A549 (cell line): ENCODE results near the gene PSMD2. TPM values are rescaled to one million over a fixed set of nuclear protein-coding genes. Genes with fewer than 3 reads are reported as not detected.
"Not testable (repeated sequence)": the region's sequence is repeated elsewhere in the genome, so short reads cannot be mapped to it uniquely, and the experiment has no call there.

ENCODE experiments used
- ATAC-seq, 2 experiments: fragments of 200-7000 bp in 1 of 2; fragments of >200 bp in 1 of 2; cut with Nextera tagmentation in 1 of 2; cut with Tn5 transposase in 1 of 2; 3 replicates each; pipeline versions ENCODE4 v1.8.0 to v1.9.1; 2018 to 2020; ENCODE audit warnings: mild to moderate bottlenecking in 1 of 2, moderate library complexity in 1 of 2
- CTCF ChIA-PET: fragments of 300-600 bp; sonication (Branson Sonifier 250); formaldehyde crosslinking; extraction: SDS; loops from one replicate; lab custom pipeline; 2021; ENCODE audit warnings: antibody characterized with exemption, inconsistent platforms; lab: Yijun Ruan, JAX
- POLR2A ChIA-PET: fragments of 350-600 bp; formaldehyde crosslinking; extraction: SDS; loops from one replicate; lab custom pipeline; 2021; ENCODE audit warnings: antibody characterized with exemption, inconsistent platforms; lab: Yijun Ruan, JAX
- DNase-seq, 2 experiments: peaks; one replicate each; pipeline versions ENCODE4 v3.0.0 to v3.0.0-alpha.2; 2011 to 2016; ENCODE audit warnings: low read depth in 1 of 2, low spot score in 1 of 2
- FAIRE-seq: peaks from 2 replicates; lab custom pipeline; 2011; peaks lifted over from hg19 to GRCh38; lab: Jason Lieb, UNC
- H3K27ac ChIP-seq, 2 experiments: fragments of >200 bp; sonication (Bioruptor Twin); formaldehyde crosslinking; 3 replicates each; pipeline ENCODE4 v1.5.1; 2016 to 2017
- H3K4me1 ChIP-seq: fragments of >200 bp; sonication (Bioruptor Twin); formaldehyde crosslinking; 3 replicates; pipeline ENCODE4 v1.6.1; 2016
- H3K4me2 ChIP-seq: fragments of >200 bp; sonication (Bioruptor Twin); formaldehyde crosslinking; 3 replicates; pipeline ENCODE4 v1.6.1; 2016
- H3K4me3 ChIP-seq: fragments of >200 bp; sonication (Bioruptor Twin); formaldehyde crosslinking; 3 replicates; pipeline ENCODE4 v1.5.1; 2016
- H3K9me3 ChIP-seq: fragments of >200 bp; sonication (Bioruptor Twin); formaldehyde crosslinking; 3 replicates; pipeline ENCODE4 v1.6.1; 2016
- CBX8 ChIP-seq: fragments of 200-600 bp; sonication (generic); IDR thresholded peaks from 2 replicates; pipeline ENCODE4 v1.6.1; 2016
- CHD2 ChIP-seq: fragments of 150-350 bp; IDR thresholded peaks from 2 replicates; pipeline ENCODE4 v1.6.1; 2014; ENCODE audit warnings: low read length; ENCODE audit not compliant: partially characterized antibody
- CHD4 ChIP-seq: fragments of 200-600 bp; sonication (generic); IDR thresholded peaks from 2 replicates; pipeline ENCODE4 v1.6.1; 2016; ENCODE audit warnings: antibody characterized with exemption, mild to moderate bottlenecking, borderline replicate concordance
- EHMT2 ChIP-seq: fragments of 200-600 bp; sonication (generic); IDR thresholded peaks from 2 replicates; pipeline ENCODE4 v1.6.1; 2016; ENCODE audit warnings: antibody characterized with exemption, low read depth, mild to moderate bottlenecking, moderate library complexity
- FOSL2 ChIP-seq, 2 experiments: fragments of 450-650 bp in 1 of 2; fragments of >200 bp in 1 of 2; sonication (Bioruptor Twin) in 1 of 2; formaldehyde crosslinking; IDR thresholded peaks; 2 replicates each; pipeline versions ENCODE4 v1.5.0 to v1.6.1; 2016 to 2020; ENCODE audit warnings: mild to moderate bottlenecking in 1 of 2, moderate library complexity in 1 of 2
- GATA3 ChIP-seq: IDR thresholded peaks from 2 replicates; pipeline ENCODE4 v1.6.1; 2012; ENCODE audit warnings: borderline replicate concordance
- HDAC2 ChIP-seq: fragments of 200-600 bp; sonication (generic); IDR thresholded peaks from 2 replicates; pipeline ENCODE4 v1.6.1; 2016
- HOXB13 ChIP-seq: fragments of 250-450 bp; sonication (Bioruptor Pico); IDR thresholded peaks from 2 replicates; pipeline ENCODE4 v1.5.0; 2020; ENCODE audit warnings: low read depth, mild to moderate bottlenecking, moderate library complexity
- JUNB ChIP-seq: fragments of >200 bp; sonication (Bioruptor Twin); formaldehyde crosslinking; IDR thresholded peaks from 2 replicates; pipeline ENCODE4 v1.6.1; 2016
- KDM5A ChIP-seq: fragments of 200-600 bp; sonication (generic); IDR thresholded peaks from 2 replicates; pipeline ENCODE4 v1.6.1; 2016; ENCODE audit warnings: antibody characterized with exemption, mild to moderate bottlenecking
- MYC ChIP-seq: IDR thresholded peaks from 2 replicates; pipeline ENCODE4 v1.6.1; 2012; ENCODE audit warnings: mild to moderate bottlenecking, inconsistent platforms, low read length, improper control_type of control experiment, borderline replicate concordance
- NFE2L2 ChIP-seq: fragments of 150-350 bp; conservative IDR thresholded peaks from 2 replicates; pipeline ENCODE4 v1.6.1; 2014; ENCODE audit warnings: low read length
- PHF8 ChIP-seq: fragments of 200-600 bp; sonication (generic); IDR thresholded peaks from 2 replicates; pipeline ENCODE4 v1.6.1; 2016; ENCODE audit warnings: low read depth, mild to moderate bottlenecking, antibody characterized with exemption, moderate library complexity, borderline replicate concordance
- POLR2A ChIP-seq: IDR thresholded peaks from 2 replicates; pipeline ENCODE4 v1.6.1; 2012; ENCODE audit warnings: mild to moderate bottlenecking, low read length
- POLR2AphosphoS2 ChIP-seq: conservative IDR thresholded peaks from 2 replicates; pipeline ENCODE4 v1.6.1; 2012; ENCODE audit warnings: low read length, improper control_type of control experiment, inconsistent platforms
- RFX5 ChIP-seq: fragments of 450-650 bp; IDR thresholded peaks from 2 replicates; pipeline ENCODE4 v1.7.1; 2014; ENCODE audit warnings: antibody characterized with exemption, mild to moderate bottlenecking, moderate library complexity
- SREBF2 ChIP-seq: fragments of 450-650 bp; IDR thresholded peaks from 2 replicates; pipeline ENCODE4 v1.6.1; 2014; ENCODE audit warnings: mild to moderate bottlenecking, moderate library complexity
- ZC3H11A ChIP-seq: fragments of 450-650 bp; IDR thresholded peaks from 2 replicates; pipeline ENCODE4 v1.6.1; 2014; ENCODE audit warnings: antibody characterized with exemption, mild to moderate bottlenecking
- WGBS: methylation state at CpG from one replicate; pipeline ENCODE4 v1.1.6; 2017; ENCODE audit errors: missing lambda C conversion rate; 5-methylcytosine and 5-hydroxymethylcytosine counted together
- polyA plus RNA-seq, 4 experiments: library from polyadenylated mRNA; depleted of rRNA in 3 of 4; stranded (reverse); fragments of >200 nt; fragmentation: RNase III in 1 of 4; extraction: RNeasy Plus Mini Kit Qiagen cat#74134 plus additional on column Dnase treatment in 1 of 4; gene quantifications; 2 replicates in 3 of 4; 3 replicates in 1 of 4; pipeline ENCODE4 v1.2.3, GENCODE V29; 2011 to 2017
- TF ChIP-seq, protein P1 (sequence below): fragments of 250-450 bp; sonication (Bioruptor Pico); IDR thresholded peaks from 2 replicates; pipeline ENCODE4 v1.5.0; 2021; ENCODE audit warnings: mild to moderate bottlenecking, moderate library complexity, borderline replicate concordance
- TF ChIP-seq, protein P2 (sequence below): fragments of >200 bp; sonication (Bioruptor Twin); formaldehyde crosslinking; IDR thresholded peaks from 3 replicates; pipeline ENCODE4 v1.5.1; 2016
- TF ChIP-seq, protein P3 (sequence below): fragments of 150-350 bp; IDR thresholded peaks from 2 replicates; pipeline ENCODE4 v1.6.1; 2014; ENCODE audit warnings: low read depth, mild to moderate bottlenecking, low read length

Gene PSMD2
- polyA plus RNA-seq, 2 of the 4 experiments (the other 2 are of a cell fraction), result 267 to 541 TPM

DNA sequence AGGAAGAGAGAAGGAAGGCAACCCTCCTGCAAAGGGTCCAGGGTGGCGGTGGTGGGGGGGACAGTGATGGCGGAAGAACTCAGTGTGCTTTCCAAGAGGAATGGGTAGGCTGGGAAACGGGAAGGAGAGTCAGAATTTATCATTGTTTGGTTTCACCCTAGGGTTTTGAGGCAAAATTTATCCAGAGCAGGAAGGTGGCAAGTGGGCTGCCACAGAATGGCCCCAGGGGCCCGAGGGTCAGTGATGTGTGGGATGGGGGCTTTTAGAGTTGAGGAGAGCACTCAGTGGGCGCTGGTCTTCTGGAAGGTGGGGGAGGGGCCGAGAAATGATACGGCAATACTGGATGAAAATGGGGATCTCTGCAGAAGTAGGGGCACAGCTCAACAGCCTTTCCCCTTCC lies 38.9 kb downstream of the PSMD2 start (continued):
- TF ChIP-seq EHMT2, result no peak
- TF ChIP-seq, all 56 proteins: peak for 0

DNA sequence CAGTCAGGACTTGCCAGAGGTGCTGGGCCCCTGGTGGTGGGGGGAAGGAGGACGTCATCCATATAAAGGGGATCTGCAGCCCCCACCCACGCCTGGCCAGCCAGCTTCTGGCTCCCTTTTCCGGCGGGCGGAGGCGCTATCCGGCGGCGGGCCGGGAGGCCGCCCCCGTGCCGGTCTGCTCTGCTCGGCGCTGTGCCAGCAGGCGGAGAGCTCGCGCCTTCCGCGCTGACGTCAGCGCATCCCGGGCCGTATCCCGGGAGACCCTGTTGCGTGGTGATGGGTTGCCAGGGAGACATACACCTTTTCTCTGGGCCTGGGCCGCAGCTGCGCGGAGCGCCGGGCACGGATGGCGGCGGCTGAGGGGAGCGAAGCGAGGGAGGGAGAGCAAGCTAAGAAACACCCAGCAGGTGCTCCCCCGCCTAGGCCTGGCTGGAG lies 39.5 kb downstream of the PSMD2 start:
- 99% methylated on average over 15 of the region's 37 CpGs for WGBS
- Histone ChIP-seq H3K4me2 (no peak overlapping the region), H3K9me3 (no peaks in the 10 kb centered on the region), H3K27ac (no peak overlapping the region), H3K4me3 (no peak overlapping the region), H3K4me1 (peaks cover 28% of the 10 kb centered on the region; the same call in 2 of the 3 replicates)
- FAIRE-seq (no peak), DNase-seq (no peak), ATAC-seq (no peak)
- CTCF ChIA-PET, result interaction anchor here (0.9 to 2.6 kb wide), 2 partner anchors 10 to 17 kb away, joined by 7 to 9 read pairs; no protein-coding TSS in a partner anchor
- TF ChIP-seq ZC3H11A (no peak), HDAC2 (no peak), JUNB (no peak), MYC (no peak), NFE2L2 (no peak)
- POLR2A ChIA-PET, result no interaction called here

DNA sequence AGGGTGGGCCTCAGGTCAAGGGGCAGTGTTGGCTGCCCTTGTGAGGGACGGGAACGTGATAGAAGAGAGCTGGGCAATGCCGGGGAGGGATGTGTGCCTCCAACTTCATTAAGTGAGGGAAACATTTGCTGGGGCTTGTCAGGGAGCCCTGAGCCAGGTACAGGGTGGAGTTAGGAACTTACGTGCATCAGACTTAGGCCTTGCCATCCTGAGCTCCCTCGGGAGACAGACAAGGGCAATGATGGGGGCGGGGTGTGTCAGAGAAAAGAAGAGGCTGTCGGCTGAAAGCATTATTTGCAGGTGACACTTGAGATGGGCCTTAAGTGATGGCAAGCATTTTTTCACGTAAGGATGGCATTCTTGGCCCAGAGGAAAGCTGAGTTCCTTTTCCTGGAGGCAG lies 40.0 kb downstream of the PSMD2 start:
- no peak for DNase-seq
- no peak overlapping the region for H3K4me2 ChIP-seq
- H3K4me1 ChIP-seq, result peaks cover 24% of the 10 kb centered on the region; the same call in 2 of the 3 replicates
- TF ChIP-seq, protein P1, sequence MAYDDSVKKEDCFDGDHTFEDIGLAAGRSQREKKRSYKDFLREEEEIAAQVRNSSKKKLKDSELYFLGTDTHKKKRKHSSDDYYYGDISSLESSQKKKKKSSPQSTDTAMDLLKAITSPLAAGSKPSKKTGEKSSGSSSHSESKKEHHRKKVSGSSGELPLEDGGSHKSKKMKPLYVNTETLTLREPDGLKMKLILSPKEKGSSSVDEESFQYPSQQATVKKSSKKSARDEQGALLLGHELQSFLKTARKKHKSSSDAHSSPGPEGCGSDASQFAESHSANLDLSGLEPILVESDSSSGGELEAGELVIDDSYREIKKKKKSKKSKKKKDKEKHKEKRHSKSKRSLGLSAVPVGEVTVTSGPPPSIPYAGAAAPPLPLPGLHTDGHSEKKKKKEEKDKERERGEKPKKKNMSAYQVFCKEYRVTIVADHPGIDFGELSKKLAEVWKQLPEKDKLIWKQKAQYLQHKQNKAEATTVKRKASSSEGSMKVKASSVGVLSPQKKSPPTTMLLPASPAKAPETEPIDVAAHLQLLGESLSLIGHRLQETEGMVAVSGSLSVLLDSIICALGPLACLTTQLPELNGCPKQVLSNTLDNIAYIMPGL, result no peak
- TF ChIP-seq GATA3, result no peak
- TF ChIP-seq, all 56 proteins: peak for 0
- no peak for FAIRE-seq
- CTCF ChIA-PET, result interaction anchor here (0.9 to 2.6 kb wide), 2 partner anchors 10 to 16 kb away, joined by 7 to 9 read pairs; no protein-coding TSS in a partner anchor
- POLR2A ChIA-PET, result no interaction called here
- H3K27ac ChIP-seq, result no peak overlapping the region
- 86% methylated on average over 7 of the region's 8 CpGs for WGBS
- ATAC-seq, result no peak
- H3K4me3 ChIP-seq, result no peak overlapping the region
- no peaks in the 10 kb centered on the region for H3K9me3 ChIP-seq

DNA sequence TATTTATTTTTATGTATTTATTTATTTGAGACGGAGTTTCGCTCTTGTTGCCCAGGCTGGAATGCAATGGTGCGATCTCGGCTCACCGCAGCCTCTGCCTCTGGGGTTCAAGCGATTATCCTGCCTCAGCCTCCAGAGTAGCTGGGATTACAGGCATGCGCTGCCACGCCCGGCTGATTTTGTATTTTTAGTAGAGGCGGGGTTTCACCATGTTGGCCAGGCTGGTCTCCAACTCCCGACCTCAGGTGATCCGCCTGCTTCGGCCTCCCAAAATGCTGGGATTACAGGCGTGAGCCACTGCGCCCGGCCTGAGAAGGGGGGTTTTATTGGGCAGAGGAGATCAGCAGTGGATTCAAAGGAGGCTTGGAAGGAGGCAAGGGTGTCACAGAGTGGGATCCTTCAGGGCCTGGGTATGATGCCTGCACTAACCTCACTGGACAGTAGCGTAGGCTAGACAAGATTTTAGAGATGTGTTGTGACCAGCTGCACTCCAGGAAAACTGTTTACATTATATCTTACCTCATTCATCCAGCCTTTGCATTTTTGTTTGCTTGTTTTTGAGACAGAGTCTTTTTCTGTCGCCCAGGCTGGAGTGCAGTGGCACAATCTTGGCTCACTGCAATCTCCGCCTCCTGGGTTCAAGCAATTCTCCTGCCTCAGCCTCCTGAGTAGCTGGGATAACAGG lies 40.6 kb downstream of the PSMD2 start:
- WGBS, result 95% methylated on average over 17 of the region's 19 CpGs
- H3K9me3 ChIP-seq, DNase-seq, H3K27ac ChIP-seq, H3K4me3 ChIP-seq, ATAC-seq, POLR2A ChIA-PET, H3K4me2 ChIP-seq, FAIRE-seq: not testable (repeated sequence)
- CTCF ChIA-PET, result interaction anchor here (0.9 to 2.6 kb wide), 2 partner anchors 9 to 16 kb away, joined by 7 to 9 read pairs; no protein-coding TSS in a partner anchor
- H3K4me1 ChIP-seq, result peaks cover 18% of the 10 kb centered on the region; the same call in 2 of the 3 replicates

DNA sequence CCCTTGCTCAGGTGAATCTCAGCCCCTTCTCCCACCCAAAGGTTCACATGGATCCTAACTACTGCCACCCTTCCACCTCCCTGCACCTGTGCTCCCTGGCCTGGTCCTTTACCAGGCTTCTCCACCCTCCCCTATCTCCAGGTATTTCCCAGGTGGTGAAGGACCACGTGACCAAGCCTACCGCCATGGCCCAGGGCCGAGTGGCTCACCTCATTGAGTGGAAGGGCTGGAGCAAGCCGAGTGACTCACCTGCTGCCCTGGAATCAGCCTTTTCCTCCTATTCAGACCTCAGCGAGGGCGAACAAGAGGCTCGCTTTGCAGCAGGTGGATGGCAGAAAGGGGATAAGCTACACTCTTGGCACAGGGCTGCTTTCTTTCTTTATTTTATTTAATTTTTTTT lies 42.9 kb downstream of the PSMD2 start:
- DNase-seq, result no peak
- TF ChIP-seq CHD2 (no peak), FOSL2 (IDR thresholded peaks at IDR 0.05) (no peak), FOSL2 (CRISPR knock-in tag; IDR thresholded peaks at IDR 0.05) (no peak), KDM5A (no peak), RFX5 (no peak), SREBF2 (no peak), CBX8 (no peak), POLR2AphosphoS2 (no peak), CHD4 (no peak), POLR2A (no peak), PHF8 (no peak), HOXB13 (CRISPR knock-in tag) (no peak)
- TF ChIP-seq, protein P2, sequence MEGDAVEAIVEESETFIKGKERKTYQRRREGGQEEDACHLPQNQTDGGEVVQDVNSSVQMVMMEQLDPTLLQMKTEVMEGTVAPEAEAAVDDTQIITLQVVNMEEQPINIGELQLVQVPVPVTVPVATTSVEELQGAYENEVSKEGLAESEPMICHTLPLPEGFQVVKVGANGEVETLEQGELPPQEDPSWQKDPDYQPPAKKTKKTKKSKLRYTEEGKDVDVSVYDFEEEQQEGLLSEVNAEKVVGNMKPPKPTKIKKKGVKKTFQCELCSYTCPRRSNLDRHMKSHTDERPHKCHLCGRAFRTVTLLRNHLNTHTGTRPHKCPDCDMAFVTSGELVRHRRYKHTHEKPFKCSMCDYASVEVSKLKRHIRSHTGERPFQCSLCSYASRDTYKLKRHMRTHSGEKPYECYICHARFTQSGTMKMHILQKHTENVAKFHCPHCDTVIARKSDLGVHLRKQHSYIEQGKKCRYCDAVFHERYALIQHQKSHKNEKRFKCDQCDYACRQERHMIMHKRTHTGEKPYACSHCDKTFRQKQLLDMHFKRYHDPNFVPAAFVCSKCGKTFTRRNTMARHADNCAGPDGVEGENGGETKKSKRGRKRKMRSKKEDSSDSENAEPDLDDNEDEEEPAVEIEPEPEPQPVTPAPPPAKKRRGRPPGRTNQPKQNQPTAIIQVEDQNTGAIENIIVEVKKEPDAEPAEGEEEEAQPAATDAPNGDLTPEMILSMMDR, result no peak
- TF ChIP-seq, protein P3, sequence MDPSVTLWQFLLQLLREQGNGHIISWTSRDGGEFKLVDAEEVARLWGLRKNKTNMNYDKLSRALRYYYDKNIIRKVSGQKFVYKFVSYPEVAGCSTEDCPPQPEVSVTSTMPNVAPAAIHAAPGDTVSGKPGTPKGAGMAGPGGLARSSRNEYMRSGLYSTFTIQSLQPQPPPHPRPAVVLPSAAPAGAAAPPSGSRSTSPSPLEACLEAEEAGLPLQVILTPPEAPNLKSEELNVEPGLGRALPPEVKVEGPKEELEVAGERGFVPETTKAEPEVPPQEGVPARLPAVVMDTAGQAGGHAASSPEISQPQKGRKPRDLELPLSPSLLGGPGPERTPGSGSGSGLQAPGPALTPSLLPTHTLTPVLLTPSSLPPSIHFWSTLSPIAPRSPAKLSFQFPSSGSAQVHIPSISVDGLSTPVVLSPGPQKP, result no peak

More for the DNA sequence above, 42.9 kb downstream of the PSMD2 start:
- Histone ChIP-seq H3K4me2 (no peak overlapping the region), H3K27ac (no peak overlapping the region), H3K4me1 (peaks cover 11% of the 10 kb centered on the region; the same call in 2 of the 3 replicates), H3K9me3 (no peaks in the 10 kb centered on the region), H3K4me3 (no peak overlapping the region)
- 88% methylated on average over 3 of the region's 7 CpGs for WGBS
- CTCF ChIA-PET, result interaction anchor here (2.2 kb wide), 1 partner anchor 12 kb away, joined by 9 read pairs; no protein-coding TSS in a partner anchor
- FAIRE-seq, result no peak
- POLR2A ChIA-PET, result no interaction called here
- ATAC-seq, result no peak
